NCI-H748 (cell line): ENCODE data around the gene CASP6.
A peak's percentile ranks its signal among the peaks of the same experiment; 100 is the strongest.

ENCODE experiments used
- DNase-seq: peaks from one replicate; lab custom pipeline; 2025; ENCODE audit not compliant: unreplicated experiment; lab: John Stamatoyannopoulos, UW

Gene CASP6

GRCh38 chr4:109702950-109703663 lies at the start of gene CASP6:
TSS of gene CASP6 (minus strand) at chr4:109703445. CDS start at chr4:109703395, 50 bp downstream.
- peak; percentile 84 for DNase-seq

- DNase-seq = no peak
Measured at GRCh38 chr4:109752525-109752924, 49.3 kb upstream of the CASP6 start.

DNA sequence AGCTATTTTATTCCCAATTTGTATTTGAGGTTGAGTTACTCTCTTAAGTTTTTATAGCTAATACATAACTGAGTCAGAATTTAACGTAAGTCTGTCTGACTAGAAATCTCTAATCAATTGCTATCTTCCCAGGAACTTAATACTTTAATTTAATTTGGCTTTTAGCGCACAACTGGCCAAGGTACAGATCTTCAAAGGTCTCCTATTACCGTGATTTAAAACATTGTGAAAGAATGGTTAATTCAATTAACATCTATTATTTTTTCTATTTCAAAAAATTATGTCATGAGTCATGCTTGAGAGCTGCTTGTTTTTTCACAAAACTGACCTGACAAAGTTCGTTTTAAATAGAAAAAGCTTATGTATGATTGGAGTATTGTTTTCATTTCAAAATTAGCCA lies 48.6 kb upstream of the CASP6 start:
- no peak for DNase-seq

DNA sequence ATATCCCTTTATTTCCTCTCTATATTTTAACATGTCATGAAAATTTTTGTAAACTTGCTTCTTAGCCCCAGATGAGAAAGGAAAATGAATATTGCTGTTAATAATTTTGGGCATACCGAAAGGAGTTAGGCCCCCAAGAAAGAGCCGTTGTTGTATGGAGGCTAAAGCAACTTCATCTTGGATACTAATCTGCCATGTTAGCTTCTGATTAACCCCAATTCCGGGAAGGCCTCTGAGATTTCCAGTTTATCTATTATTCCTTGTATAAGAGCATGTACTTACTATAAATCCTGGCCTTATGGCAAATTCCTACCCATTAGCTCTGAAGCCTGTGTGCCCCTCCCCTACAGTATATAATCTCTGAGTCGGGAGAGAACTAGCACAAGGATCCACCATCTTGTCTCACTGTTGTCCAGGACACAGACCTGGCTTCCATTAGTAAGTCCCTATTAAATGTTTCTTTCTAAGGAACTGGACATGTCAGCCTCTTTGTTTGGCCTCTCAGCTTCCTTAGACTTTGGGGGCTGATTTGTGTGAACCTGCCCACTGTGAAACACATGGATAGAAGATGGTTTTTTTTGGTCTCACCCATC lies 47.5 kb upstream of the CASP6 start:
- no peak for DNase-seq

GRCh38 chr4:109749388-109750082 lies 46.3 kb upstream of the CASP6 start:
- DNase-seq = no peak

DNA sequence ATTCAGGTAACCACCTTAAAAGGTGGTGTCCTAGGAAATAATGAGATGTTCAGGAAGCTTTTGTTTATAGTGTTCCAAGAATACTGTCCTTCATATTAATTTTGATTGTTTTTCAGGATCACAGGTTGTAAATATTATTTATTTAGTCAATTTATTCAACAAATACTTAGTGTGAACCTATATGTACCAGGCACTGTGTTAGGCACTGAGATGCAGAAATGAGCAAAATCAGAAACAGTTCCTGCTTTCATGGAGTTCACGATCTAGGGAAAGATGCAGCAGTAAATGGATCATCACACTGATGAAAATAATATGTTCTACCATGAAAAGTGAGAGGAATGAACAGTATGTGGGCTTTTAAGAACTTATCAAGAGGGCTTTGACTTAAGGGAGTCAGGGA lies 44.9 kb upstream of the CASP6 start:
- no peak for DNase-seq

- no peak for DNase-seq
Measured at GRCh38 chr4:109746728-109747127, 43.5 kb upstream of the CASP6 start.

GRCh38 chr4:109745830-109746229 lies 42.6 kb upstream of the CASP6 start:
- DNase-seq = no peak

DNA sequence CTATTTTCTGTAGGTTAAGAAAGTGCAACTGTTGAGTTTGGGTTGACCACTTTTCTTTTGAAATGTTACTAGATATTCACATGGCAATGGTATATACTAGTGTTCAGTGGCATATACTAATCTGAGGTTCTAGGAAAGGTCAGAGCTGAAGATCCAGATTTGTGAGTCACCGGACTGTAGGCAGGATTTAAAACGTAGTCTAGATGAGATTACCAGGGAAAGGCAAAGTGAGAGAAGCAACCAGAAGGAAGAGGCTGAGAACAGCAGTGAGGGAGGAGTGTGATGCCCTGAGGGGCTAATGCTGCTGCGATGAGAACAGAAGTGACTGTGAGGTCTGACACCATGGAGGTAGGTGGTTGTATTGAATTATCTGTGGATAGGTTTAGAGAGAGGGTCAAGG lies 36.3 kb upstream of the CASP6 start:
- no peak for DNase-seq

GRCh38 chr4:109738104-109738872 lies 35.0 kb upstream of the CASP6 start:
- DNase-seq = no peak

DNA sequence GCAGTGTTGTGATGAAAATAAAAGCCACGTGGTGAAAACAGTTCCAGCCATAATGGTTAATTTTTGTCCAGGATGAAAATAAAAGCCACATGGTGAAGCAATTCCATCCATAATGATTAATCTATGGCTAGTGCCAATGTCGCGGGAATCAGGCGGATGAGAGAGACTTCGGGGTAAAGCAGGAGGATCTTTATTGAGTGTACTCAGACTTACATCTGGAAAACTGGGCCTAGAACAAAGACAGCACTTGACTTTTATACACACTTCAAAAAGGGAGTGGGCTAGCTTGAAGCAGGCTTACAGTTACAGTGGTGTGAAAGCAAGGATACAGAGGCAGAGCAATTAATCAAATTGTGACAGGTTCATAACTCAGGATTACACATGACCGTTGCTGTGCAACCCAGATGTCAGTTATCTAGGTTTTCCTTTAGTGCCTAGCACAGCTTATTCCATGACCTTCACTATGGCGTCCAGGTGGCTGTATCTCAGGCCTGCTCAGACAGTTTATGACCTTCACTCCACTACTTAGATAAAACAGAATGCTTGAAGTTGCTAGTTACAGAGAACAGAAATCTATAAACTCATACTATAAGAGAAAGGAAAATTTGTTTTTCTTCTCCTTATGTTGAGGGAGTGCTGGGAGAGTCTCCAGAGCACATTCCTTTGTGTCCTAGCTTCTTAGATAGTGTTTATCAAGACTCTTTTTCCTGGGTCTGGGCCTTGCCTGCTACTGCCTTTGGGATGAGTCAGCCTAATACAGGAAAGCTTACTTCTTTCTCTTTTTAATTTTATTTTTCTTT lies 32.5 kb upstream of the CASP6 start:
- peak; percentile 55 for DNase-seq

DNA sequence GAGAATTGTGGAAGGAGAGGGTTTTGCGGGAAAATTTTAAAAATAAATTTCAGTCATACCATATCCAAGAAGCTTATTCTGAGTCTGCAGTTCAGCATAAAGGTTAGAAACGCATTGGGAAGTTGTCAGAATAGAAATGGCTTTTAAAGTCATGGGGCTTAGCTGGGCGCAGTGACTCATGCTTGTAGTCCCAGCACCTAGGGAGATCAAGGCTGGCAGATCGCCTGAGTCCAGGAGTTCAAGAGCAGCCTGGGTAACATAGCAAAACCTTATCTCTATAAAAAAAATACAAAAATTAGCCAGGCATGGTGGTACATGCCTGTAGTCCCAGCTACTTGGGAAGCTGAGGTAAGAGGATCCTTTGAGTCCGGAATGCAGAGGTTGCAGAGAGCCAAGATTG lies 30.5 kb upstream of the CASP6 start:
- no peak for DNase-seq

- peak; percentile 23 for DNase-seq
Measured at GRCh38 chr4:109730619-109731545, 27.6 kb upstream of the CASP6 start.

DNA sequence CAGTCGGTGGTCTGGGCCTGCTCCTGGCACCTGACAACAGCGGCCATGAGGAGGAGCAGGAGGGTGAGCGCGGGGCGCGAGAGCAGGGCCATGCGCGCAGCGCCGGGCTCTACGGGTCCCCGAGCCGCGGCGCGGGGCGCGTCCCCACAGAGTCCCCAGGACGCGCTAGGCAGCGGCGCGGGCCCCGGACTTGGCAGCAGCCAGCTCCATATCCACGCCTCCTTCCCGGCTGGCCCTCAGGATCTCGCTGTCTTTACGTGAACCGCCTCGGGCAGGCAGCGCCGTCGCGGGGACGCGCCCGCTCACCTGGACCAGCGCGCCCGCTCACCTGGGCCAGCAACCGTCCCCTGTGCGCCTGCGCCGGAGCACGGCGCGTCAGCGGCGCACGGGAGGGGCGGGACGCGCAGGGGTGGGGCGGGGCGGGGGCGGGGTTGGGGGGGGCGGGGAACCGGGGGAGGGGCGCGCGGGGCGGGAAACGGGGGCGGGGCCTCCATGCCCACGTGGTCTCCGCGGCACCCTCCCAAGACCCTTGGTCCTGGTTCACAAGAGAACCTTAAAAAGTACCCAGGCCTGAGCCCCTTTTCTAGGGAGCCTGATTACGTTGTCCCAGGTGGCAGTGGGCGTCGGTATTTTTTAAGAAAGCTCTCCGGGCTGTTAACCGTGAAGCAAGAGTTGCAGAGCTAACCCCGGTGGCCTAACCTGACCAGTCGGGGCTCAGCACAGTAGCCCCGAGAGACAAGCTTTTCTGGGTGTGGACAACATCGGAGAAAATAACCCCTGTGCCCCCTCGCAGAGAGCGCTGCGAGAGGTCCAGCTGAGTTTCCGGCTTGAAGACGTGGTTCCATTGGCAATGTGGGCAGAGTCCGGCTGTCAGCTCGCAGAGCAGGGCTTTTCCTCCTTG lies 26.7 kb upstream of the CASP6 start, which contains the start of gene PLA2G12A:
Gene PLA2G12A (minus strand): TSS at position 353 of the 901 bp plus-strand sequence. CDS start 261 bp downstream, at position 92.
- peak; percentile 91 for DNase-seq

GRCh38 chr4:109729117-109729717 lies 26.0 kb upstream of the CASP6 start:
- no peak for DNase-seq

DNA sequence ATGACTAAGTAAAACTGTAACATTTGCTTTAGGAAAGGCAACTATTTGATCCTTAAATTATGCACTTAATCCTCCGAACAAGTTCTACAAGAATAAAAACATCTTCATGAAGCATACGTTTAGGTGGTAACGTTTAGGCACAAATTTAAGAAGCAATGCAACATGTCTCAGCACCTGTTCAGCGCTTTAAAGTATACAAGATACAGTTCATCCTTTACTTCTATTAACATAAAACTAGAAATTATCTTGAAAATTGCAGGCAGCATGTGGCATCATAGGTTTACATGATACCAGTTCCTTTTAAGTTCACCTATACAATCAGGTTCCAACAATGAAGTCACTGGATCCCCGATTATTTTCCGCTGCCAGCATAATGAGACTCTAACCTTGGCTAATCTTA lies 25.1 kb upstream of the CASP6 start:
- peak; percentile 11 for DNase-seq

- DNase-seq = no peak
Measured at GRCh38 chr4:109723110-109723509, 19.9 kb upstream of the CASP6 start.

DNA sequence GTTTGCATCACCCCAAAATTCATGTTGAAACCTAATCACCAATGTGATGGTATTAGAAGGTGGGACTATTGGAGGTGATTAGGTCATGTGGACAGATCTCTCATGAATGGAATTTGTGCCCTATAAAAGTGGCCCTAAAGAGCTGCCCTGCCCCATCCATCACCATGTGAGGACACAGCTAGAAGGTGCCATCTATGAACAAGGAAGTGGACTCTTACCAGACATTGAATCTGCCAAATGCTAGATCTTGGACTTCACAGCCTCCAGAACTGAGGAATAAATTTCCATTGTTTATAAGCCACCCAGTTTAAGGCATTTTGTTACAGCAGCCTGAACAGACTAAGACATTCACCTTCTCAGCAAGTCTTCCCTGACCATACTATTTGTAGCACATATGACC lies 19.1 kb upstream of the CASP6 start:
- DNase-seq = no peak
